ENCODE results near the gene PPIF.

- TF ChIP-seq, protein P1, sequence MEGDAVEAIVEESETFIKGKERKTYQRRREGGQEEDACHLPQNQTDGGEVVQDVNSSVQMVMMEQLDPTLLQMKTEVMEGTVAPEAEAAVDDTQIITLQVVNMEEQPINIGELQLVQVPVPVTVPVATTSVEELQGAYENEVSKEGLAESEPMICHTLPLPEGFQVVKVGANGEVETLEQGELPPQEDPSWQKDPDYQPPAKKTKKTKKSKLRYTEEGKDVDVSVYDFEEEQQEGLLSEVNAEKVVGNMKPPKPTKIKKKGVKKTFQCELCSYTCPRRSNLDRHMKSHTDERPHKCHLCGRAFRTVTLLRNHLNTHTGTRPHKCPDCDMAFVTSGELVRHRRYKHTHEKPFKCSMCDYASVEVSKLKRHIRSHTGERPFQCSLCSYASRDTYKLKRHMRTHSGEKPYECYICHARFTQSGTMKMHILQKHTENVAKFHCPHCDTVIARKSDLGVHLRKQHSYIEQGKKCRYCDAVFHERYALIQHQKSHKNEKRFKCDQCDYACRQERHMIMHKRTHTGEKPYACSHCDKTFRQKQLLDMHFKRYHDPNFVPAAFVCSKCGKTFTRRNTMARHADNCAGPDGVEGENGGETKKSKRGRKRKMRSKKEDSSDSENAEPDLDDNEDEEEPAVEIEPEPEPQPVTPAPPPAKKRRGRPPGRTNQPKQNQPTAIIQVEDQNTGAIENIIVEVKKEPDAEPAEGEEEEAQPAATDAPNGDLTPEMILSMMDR (optimal IDR thresholded peaks at IDR 0.05 in 1 of 3, IDR thresholded peaks at IDR 0.05 in 1 of 3, conservative IDR thresholded peaks at IDR 0.05 in 1 of 3; ENCODE audit: extremely low read depth in 1 of 3, insufficient read depth in 2 of 3, low read length in 3 of 3): no peak
- TF ChIP-seq EZH2 (IDR thresholded peaks at IDR 0.05; ENCODE audit: low read length): no peak
Observed at GRCh38 chr10:79381804-79382221, 34.5 kb downstream of the PPIF start.

Measured in keratinocyte (primary cell).